GM21526 (cell line): ENCODE measurements around the gene EXOSC6.
"Not testable (repeated sequence)": the region's sequence is repeated elsewhere in the genome, so short reads cannot be mapped to it uniquely, and the experiment has no call there.

ENCODE experiments used
- ATAC-seq: cut with Tn5 transposase; IDR thresholded peaks from one replicate; pipeline ENCODE4 v1.9.1; 2021; ENCODE audit warnings: moderate library complexity; ENCODE audit not compliant: unreplicated experiment, low FRiP score

The EXOSC6 gene

GRCh38 chr16:70255574-70255973 lies 3.8 kb upstream of the EXOSC6 start:
- no peak for ATAC-seq

GRCh38 chr16:70254965-70255286 lies 3.2 kb upstream of the EXOSC6 start:
- no peak for ATAC-seq

GRCh38 chr16:70254180-70254964 lies 2.6 kb upstream of the EXOSC6 start:
- no peak for ATAC-seq

DNA sequence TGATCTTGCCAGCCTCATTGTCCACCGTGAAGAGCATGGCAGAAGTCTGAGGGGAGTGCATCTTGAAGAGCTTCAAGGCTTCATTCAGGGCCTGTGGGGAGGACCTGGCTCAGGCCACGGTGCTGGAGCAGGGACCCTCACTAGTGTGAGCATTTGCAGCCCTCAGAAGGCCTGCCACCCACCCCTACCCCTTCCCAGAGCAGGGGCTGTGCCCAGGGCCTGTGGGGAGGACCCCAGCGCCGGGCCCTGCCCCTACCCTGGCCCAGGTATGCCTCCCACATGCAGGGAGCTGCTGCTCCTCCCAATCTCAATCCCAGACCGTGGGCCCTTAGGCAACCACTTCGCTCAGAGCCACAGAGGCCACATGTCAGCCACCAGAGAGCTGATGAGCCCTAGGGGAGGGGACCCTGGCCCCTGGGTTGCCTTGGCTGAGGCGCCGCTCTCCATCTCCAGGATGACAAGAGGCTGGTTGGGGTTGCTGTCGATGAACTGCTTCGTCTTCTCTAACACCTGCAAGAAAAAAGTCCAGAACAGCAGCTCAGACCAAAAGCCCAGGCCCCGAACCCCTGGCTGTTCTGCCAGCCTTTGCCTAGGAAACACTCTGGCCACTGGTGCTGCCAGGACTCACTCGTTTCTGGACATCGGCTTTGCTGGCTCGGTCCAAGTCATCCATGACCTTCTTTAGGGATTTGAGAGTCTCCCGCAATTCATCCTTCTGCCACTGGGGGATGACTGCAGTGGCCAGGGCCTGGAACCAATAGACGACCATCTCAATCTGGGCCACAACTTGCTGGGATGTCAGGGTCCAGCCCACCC lies 1.8 kb upstream of the EXOSC6 start:
- ATAC-seq = no peak

DNA sequence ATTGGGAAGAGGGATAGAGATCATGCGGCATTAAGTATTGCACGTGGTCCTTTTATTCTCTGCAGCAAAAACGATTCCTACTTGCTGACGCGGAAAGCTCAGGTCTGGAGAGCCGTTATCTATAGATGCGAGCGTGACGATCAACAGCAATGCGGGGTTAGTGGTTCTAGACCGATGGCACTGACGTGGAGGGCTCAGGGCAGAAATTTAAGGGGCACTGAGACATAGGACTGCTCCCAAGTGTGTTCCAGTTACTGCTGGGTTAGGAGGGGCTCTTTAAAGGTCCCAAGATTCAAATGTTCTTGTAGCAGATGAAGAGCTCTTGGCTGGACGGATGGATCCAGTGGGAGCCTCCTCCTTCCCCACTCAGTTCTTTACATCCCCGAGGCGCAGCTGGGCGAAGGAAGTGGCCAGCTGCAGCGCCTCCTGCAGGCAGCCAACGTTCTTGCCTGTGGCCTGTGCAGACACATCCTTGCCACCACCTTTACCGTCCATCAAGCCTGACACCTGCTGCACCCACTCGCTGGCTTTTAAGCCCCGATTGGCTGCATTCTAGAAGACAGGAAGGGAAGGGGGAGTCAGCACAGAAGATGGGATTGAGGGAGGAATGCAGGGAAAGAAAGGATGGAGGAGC lies 732 bp upstream of the EXOSC6 start:
- no peak for ATAC-seq

DNA sequence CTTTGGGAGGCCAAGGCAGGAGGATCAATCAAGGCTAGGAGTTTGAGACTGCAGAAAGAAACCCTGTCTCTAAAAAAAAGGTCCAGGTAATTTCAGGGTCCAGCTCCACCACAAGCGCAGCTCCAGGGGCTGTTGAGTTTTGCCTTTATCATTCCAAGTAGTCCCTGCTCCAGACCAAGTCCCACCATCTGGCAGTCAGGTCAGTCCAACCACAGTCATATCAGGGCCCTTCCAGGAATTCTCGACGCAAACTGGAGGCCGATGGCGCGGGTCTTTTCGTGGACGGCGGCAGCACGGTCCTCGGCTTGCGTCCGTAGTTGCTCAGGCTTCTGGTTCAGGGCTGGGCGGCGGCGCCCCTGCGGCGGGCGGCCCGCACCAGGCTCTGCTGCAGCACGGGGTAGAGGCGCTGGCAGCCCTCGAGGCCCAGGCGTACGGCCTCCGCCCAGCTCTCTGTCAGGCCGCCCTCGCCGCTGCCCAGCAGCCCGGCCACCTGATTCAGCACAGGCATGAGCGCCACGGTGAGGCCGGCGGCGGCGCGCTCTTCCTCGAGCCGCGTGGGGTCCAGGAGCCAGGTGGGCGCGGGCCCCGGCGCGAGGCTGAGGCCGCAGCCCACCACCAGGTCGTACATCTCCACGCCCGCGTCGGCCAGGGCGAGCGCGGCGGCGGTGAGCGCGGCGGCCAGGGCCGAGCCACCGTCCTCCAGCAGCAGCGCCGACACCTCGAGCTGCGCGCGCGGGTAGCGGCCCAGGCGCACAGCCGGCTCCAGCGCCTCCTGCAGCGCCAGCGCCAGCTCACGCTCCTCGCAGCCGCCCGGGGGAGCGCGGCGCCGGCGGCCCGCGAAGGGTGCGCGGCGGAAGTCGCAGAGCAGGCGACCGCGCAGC lies 752 bp downstream of the EXOSC6 start:
- ATAC-seq = peak; percentile 38

DNA sequence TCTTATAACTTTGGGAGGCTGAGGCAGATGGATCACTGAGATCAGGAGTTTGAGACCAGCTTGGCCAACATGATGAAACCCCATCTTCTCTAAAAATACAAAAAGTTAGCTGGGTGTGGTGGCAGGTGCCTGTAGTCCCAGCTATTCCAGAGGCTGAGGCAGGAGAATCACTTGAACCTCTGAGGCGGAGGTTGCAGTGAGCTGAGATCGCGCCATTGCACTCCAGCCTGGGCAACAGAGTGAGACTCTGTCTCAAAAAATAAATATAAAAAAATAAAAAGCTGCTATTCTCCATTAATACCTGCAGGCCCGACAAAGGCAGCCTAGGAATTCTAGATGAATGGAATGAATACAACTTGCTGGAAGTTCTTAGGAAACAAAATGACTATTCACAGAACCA lies 2.0 kb downstream of the EXOSC6 start:
- not testable (repeated sequence) for ATAC-seq

DNA sequence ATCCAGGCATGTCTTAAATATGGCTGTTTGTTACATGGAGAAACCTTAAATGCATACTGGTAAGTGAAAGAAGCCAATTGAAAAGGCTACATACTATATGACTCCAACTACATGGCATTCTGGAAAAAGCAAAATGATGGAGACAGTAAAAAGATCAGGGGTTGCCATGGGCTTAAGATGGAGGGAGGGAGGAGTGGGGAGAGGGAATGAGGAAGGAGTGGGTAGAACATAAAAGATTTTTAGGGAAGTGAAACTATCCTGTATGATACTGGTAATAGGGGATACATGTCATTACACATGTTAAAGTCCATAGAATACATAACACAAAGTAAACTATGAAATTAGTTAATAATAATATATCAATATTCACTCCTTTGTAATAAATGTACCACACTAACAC lies 13.0 kb downstream of the EXOSC6 start:
- ATAC-seq = not testable (repeated sequence)

GRCh38 chr16:70231831-70232230 lies 19.9 kb downstream of the EXOSC6 start:
- not testable (repeated sequence) for ATAC-seq

DNA sequence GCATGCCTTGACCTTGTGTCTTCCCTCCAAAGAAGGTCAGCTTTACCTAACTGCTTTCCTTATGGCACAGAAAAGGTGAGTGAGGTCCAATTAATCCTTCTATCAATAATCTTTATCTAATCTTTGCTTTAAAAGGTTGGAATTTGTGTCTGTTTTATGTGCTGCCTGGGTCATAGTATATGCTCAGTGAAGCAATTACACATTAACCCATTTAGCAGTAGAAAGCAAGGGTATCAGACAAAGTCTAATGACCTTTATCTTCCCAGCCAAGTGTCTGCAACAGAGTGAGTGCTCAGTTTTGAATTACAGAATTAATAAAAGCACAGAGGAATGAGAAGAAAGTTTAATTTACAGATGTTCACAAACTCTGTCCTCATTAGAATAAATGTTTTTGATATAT lies 25.7 kb downstream of the EXOSC6 start:
- ATAC-seq = not testable (repeated sequence)

- ATAC-seq = not testable (repeated sequence)
These were observed 26.3 kb downstream of the EXOSC6 start for GRCh38 chr16:70225430-70225829.

DNA sequence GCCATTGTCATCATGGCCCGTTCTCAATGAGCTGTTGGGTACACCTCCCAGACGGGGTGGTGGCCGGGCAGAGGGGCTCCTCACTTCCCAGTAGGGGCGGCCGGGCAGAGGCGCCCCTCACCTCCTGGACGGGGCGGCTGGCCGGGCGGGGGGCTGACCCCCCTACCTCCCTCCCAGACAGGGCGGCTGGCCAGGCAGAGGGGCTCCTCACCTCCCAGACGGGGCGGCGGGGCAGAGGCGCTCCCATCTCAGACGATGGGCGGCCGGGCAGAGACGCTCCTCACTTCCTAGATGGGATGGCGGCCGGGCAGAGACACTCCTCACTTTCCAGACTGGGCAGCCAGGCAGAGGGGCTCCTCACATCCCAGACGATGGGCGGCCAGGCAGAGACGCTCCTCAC lies 27.1 kb downstream of the EXOSC6 start:
- not testable (repeated sequence) for ATAC-seq

GRCh38 chr16:70223971-70224513 lies 27.7 kb downstream of the EXOSC6 start:
- not testable (repeated sequence) for ATAC-seq

DNA sequence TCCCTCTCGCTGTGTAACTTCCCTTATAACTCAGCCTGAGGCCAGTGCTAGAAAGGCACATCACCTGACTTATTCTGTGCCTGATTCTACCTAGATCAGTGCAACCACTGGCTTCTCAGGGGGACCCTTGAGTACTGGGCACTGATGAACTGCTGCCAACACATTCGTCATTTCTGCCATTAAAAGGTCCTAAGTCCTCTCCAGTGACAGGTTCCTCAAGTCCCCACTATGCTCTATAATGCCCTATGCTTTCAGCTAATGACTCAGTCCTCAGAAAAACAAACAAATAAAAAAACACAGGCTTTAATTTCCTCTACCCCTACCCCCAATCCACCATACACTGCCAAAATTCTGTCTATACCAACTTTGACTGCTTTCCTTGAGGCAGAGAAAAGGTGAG lies 28.5 kb downstream of the EXOSC6 start:
- not testable (repeated sequence) for ATAC-seq

DNA sequence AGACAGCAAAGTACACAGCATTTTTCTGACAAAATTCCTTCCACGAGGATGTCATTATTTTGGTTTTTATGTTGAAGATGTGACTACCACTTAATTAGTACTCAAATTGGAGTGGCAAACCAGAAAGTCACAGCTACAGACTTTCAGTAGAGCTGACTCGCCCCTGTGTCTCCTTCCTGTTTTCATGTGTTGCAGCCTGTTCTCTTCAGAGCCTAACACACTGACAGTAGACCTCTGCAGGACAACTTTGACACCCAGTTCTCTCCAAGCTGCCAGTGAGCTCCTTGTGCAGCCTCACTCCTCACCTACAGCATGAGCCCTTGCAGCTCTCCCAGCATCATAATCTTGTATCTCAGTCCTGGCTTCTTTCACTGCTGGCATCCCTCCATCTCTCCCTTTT lies 29.2 kb downstream of the EXOSC6 start:
- ATAC-seq = not testable (repeated sequence)

DNA sequence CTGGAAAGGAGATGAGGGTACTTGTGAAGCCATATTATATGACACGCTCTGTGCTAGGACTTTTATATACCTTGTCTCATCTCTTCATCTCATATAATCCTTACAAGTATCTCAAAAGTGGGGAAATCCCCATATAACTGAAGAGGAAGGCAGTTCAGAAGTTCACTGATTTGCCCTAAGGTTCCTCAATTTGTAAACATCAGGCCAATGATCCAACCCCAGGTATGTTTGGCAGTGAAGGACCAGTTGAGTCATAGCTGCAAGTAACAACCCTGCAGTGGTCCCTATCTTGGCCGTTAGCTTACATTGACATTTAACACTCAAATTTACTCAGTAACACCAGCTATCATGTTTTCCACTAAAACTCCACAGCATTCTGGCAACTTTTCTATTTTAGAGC lies 33.2 kb downstream of the EXOSC6 start:
- ATAC-seq = not testable (repeated sequence)

DNA sequence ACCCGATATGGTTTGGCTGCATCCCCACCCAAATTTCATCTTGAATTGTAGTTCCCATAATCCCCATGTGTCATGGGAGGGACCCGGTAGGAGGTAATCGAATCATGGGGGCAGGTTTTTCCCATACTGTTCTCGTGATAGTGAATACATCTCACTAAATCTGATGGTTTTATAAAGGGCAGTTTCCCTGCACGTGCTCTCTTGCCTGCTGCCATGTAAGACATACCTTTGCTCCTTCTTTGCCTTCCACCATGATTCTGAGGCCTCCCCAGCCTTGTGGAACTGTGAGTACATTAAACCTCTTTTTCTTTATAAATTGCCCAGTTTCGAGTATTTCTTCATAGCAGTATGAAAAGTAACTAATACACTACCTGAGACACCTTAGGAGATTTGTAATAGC lies 45.4 kb downstream of the EXOSC6 start:
- not testable (repeated sequence) for ATAC-seq

GRCh38 chr16:70204668-70205405 lies 46.9 kb downstream of the EXOSC6 start:
- not testable (repeated sequence) for ATAC-seq

- not testable (repeated sequence) for ATAC-seq
These were observed 47.7 kb downstream of the EXOSC6 start for GRCh38 chr16:70204010-70204409.
